OCI-LY1 (cell line): ENCODE results near the gene CSNK1A1.

Experiments
- H2AFZ ChIP-seq: fragments of 200-600 bp; sonication (generic), shearing (Covaris generic); 2 replicates; pipeline ENCODE4 v1.6.0; 2014; ENCODE audit warnings: antibody characterized with exemption, mild to moderate bottlenecking, low read length
- H3F3A ChIP-seq: fragments of 200-600 bp; sonication (generic), shearing (Covaris generic); 2 replicates; pipeline ENCODE4 v1.6.0; 2014; ENCODE audit warnings: mild to moderate bottlenecking, antibody characterized with exemption, low read length, moderate library complexity; ENCODE audit not compliant: insufficient read depth
- H3K27ac ChIP-seq: fragments of 200-600 bp; sonication (generic); 2 replicates; pipeline ENCODE4 v1.5.1; 2014; ENCODE audit warnings: low read length, mixed run types, mild to moderate bottlenecking, low read depth; ENCODE audit not compliant: poor library complexity, severe bottlenecking
- H3K27me3 ChIP-seq: fragments of 200-600 bp; sonication (generic); 2 replicates; pipeline ENCODE4 v1.6.0; 2014; ENCODE audit warnings: antibody characterized with exemption, mild to moderate bottlenecking, low read length, moderate library complexity; ENCODE audit not compliant: insufficient read depth
- H3K36me3 ChIP-seq: fragments of 200-600 bp; sonication (generic); 2 replicates; pipeline ENCODE4 v1.6.1; 2014; ENCODE audit warnings: mild to moderate bottlenecking, antibody characterized with exemption, low read length, moderate library complexity, mixed read lengths; ENCODE audit not compliant: insufficient read depth
- H3K4me1 ChIP-seq: fragments of 200-600 bp; sonication (generic); 2 replicates; pipeline ENCODE4 v1.5.1; 2014; ENCODE audit warnings: mild to moderate bottlenecking, low read length, moderate library complexity; ENCODE audit not compliant: insufficient read depth, severe bottlenecking
- H3K4me2 ChIP-seq: fragments of 200-600 bp; sonication (generic), shearing (Covaris generic); 2 replicates; pipeline ENCODE4 v1.6.1; 2014; ENCODE audit warnings: low read length
- H3K4me3 ChIP-seq: fragments of 200-600 bp; sonication (generic); 2 replicates; pipeline ENCODE4 v1.5.1; 2014; ENCODE audit warnings: low read length, low read depth, mild to moderate bottlenecking, mixed read lengths; ENCODE audit not compliant: poor library complexity, severe bottlenecking
- H3K79me2 ChIP-seq: fragments of 200-600 bp; shearing (Covaris generic); 2 replicates; pipeline ENCODE4 v1.6.1; 2016; ENCODE audit warnings: mixed run types, low read length, mixed read lengths; ENCODE audit not compliant: insufficient read depth
- H3K9ac ChIP-seq: fragments of 200-600 bp; sonication (generic), shearing (Covaris generic); 2 replicates; pipeline ENCODE4 v1.6.1; 2014; ENCODE audit warnings: mild to moderate bottlenecking, low read length, mixed read lengths
- H3K9me2 ChIP-seq: fragments of 200-600 bp; sonication (generic), shearing (Covaris generic); 2 replicates; pipeline ENCODE4 v1.6.1; 2014; ENCODE audit warnings: low read depth, mild to moderate bottlenecking, low read length, mixed read lengths
- H3K9me3 ChIP-seq: fragments of 200-600 bp; shearing (Covaris generic); 2 replicates; pipeline ENCODE4 v1.6.1; 2014; ENCODE audit warnings: low read length, mixed read lengths
- H4K20me1 ChIP-seq: fragments of 200-600 bp; sonication (generic), shearing (Covaris generic); 2 replicates; pipeline ENCODE4 v1.6.0; 2016; ENCODE audit warnings: mild to moderate bottlenecking, low read length; ENCODE audit not compliant: insufficient read depth
- EZH2 ChIP-seq: fragments of 200-600 bp; sonication (generic), shearing (Covaris generic); IDR thresholded peaks from 2 replicates; pipeline ENCODE4 v1.8.0; 2017; ENCODE audit warnings: borderline replicate concordance, mixed run types, mild to moderate bottlenecking, antibody characterized with exemption, low read length, moderate library complexity, mixed read lengths
- TF ChIP-seq, protein P1 (sequence below): fragments of 200-600 bp; sonication (generic), shearing (Covaris generic); IDR thresholded peaks from 2 replicates; pipeline ENCODE4 v1.5.1; 2017; ENCODE audit warnings: mild to moderate bottlenecking, antibody characterized with exemption, low read length, moderate library complexity, mixed read lengths

Gene CSNK1A1

DNA sequence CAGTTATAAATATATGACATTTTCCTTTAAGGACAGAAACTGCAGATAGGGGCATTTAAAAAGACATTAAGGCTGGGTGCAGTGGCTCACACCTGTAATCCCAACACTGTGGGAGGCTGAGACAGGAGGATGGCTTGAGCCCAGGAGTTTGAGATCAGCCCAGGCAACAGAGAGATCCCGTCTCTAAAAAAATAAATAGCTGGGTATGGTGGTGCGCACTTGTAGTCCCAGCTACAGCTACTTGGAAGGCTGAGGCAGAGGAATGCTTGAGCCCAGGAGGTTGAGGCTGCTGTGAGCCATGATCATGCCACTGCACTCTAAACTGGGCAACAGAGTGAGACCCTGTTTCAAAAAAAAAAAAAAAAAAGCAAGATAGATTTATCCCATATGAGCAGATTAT is 63.6 kb downstream of the CSNK1A1 start:
- H3F3A ChIP-seq: no peaks in the 10 kb centered on the region
- no peaks in the 10 kb centered on the region for H3K36me3 ChIP-seq
- H3K9me3 ChIP-seq: no peaks in the 10 kb centered on the region
- H2AFZ ChIP-seq: no peak overlapping the region
- H3K79me2 ChIP-seq: no peaks in the 10 kb centered on the region
- no peaks in the 10 kb centered on the region for H3K9me2 ChIP-seq
- no peak overlapping the region for H3K4me2 ChIP-seq
- H4K20me1 ChIP-seq: no peaks in the 10 kb centered on the region
- no peak overlapping the region for H3K27ac ChIP-seq
- TF ChIP-seq, protein P1, sequence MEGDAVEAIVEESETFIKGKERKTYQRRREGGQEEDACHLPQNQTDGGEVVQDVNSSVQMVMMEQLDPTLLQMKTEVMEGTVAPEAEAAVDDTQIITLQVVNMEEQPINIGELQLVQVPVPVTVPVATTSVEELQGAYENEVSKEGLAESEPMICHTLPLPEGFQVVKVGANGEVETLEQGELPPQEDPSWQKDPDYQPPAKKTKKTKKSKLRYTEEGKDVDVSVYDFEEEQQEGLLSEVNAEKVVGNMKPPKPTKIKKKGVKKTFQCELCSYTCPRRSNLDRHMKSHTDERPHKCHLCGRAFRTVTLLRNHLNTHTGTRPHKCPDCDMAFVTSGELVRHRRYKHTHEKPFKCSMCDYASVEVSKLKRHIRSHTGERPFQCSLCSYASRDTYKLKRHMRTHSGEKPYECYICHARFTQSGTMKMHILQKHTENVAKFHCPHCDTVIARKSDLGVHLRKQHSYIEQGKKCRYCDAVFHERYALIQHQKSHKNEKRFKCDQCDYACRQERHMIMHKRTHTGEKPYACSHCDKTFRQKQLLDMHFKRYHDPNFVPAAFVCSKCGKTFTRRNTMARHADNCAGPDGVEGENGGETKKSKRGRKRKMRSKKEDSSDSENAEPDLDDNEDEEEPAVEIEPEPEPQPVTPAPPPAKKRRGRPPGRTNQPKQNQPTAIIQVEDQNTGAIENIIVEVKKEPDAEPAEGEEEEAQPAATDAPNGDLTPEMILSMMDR: no peak
- TF ChIP-seq EZH2: no peak
- H3K4me3 ChIP-seq: no peak overlapping the region
- no peak overlapping the region for H3K9ac ChIP-seq
- H3K27me3 ChIP-seq: no peaks in the 10 kb centered on the region
- no peaks in the 10 kb centered on the region for H3K4me1 ChIP-seq

DNA sequence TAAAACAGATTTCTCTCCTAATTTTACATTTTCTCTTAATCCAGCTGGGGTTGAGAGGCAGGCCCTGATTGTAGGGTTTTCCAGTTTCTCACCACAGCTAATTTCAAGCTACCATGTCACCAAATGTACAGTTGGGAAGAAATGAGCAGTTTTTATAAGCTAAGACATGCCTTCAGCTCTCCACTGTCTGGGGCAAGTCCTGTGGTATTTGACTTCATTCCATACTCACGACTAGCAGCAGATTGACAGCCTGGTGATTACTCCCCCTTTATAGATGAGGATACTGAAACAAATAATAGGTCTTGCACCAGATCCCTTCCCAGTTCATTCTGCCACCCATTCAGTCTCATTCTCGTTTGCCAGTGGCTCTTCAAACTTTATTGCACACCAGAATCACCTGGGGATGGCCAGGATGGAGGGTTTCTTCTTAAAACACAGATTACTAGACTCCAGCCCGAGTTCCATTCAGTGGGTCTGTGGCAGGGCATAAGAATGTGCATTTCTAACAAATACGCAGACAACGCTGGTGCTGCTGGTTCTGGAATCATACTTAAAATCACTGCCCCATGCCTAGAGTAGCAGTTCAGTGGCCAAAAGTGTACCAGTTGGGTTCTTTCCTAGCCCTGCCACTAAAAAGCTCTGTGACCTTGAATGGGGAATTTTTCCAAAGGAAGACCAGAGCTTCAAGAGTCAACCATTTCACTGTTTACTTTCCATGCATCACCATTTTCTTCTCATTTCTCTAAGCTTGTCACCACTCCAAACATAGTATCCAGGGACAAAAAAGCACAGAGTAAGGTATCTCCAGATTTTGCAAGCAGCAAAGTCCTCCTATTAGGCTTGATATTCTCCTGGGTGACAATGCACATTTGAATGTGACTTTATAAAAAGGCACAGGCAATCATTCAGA is 64.3 kb downstream of the CSNK1A1 start:
- H3K79me2 ChIP-seq: no peaks in the 10 kb centered on the region
- H3F3A ChIP-seq: no peaks in the 10 kb centered on the region
- H3K9me2 ChIP-seq: no peaks in the 10 kb centered on the region
- H3K4me1 ChIP-seq: no peaks in the 10 kb centered on the region
- H3K9ac ChIP-seq: no peak overlapping the region
- H3K36me3 ChIP-seq: no peaks in the 10 kb centered on the region
- H3K4me2 ChIP-seq: no peak overlapping the region
- H3K9me3 ChIP-seq: no peaks in the 10 kb centered on the region
- no peak overlapping the region for H2AFZ ChIP-seq
- H3K27me3 ChIP-seq: no peaks in the 10 kb centered on the region
- no peaks in the 10 kb centered on the region for H4K20me1 ChIP-seq
- TF ChIP-seq, protein P1: no peak
- TF ChIP-seq EZH2: no peak
- H3K4me3 ChIP-seq: no peak overlapping the region
- no peak overlapping the region for H3K27ac ChIP-seq

DNA sequence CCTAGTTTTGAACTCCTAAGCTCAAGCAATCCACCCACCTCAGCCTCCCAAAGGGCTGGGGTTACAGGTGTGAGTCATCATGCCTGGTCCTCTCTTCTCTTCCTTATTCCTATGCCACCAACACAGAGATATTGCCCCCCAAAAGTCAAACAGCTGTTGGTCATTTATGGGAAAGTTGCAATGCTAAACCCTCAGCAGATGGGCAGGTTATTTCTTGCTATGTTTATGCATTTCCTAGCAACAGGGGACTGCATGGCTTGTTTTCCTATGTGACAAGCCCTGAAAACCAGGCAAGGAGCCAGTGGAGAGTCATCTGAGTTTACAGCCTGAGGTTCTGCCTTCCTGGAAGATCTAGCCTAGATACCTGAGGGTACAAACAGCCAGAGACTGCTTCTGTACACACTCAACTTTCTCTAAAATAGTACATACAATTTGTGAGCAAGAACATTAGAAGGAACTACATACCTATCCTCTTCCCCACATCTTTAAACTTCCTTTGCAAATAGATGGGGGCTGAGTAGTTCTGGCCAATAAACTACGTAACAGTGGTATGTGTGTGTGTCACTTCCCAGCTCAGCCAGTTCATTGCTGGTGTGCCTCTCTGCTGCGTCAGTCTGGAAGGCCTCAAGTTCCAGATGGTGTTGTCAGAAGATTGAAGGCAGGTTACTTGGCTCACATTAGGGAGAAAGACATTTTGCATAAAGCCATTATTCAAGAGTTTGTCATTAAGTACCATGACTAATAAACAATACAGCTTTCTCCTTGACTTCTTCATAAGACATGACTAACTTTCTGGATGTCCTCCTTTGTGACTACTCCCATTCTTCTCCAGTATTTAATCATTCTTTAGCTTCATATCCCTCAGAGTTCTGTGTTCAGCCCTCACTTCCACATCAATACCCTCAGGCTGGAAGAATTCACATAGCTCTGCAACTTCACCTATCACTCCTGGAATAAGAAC is 65.3 kb downstream of the CSNK1A1 start:
- Histone ChIP-seq H3K4me2 (no peak overlapping the region), H3K9me3 (no peaks in the 10 kb centered on the region), H3K36me3 (no peaks in the 10 kb centered on the region), H3K4me1 (no peaks in the 10 kb centered on the region), H2AFZ (no peak overlapping the region), H3F3A (no peaks in the 10 kb centered on the region), H3K9me2 (no peaks in the 10 kb centered on the region), H3K9ac (no peak overlapping the region), H4K20me1 (no peaks in the 10 kb centered on the region), H3K79me2 (no peaks in the 10 kb centered on the region), H3K27me3 (no peaks in the 10 kb centered on the region), H3K4me3 (no peak overlapping the region), H3K27ac (no peak overlapping the region)
- no peak for TF ChIP-seq EZH2
- TF ChIP-seq, protein P1: no peak
